ENCODE measurements around the gene FGF7.
"Not testable (repeated sequence)": the region's sequence is repeated elsewhere in the genome, so short reads cannot be mapped to it uniquely, and the experiment has no call there.

Gene FGF7, protein sequence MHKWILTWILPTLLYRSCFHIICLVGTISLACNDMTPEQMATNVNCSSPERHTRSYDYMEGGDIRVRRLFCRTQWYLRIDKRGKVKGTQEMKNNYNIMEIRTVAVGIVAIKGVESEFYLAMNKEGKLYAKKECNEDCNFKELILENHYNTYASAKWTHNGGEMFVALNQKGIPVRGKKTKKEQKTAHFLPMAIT

DNA sequence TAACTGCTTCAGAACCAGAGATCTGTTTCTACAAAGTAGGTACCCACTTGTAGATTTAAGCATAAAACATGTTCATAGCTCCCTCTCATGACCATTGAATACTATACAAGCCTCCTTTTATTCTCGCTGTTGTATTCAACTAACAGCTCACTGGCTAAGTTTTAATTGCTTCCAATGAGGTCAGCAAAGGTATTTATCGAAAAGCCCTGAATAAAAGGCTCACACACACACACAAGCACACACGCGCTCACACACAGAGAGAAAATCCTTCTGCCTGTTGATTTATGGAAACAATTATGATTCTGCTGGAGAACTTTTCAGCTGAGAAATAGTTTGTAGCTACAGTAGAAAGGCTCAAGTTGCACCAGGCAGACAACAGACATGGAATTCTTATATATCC, at the start of gene FGF7:
Gene FGF7, plus strand, starts transcription at position 222 of the 400 bp plus-strand sequence. CDS start 1,056 bp downstream, outside the sequence.
- DNase-seq = no peak

DNA sequence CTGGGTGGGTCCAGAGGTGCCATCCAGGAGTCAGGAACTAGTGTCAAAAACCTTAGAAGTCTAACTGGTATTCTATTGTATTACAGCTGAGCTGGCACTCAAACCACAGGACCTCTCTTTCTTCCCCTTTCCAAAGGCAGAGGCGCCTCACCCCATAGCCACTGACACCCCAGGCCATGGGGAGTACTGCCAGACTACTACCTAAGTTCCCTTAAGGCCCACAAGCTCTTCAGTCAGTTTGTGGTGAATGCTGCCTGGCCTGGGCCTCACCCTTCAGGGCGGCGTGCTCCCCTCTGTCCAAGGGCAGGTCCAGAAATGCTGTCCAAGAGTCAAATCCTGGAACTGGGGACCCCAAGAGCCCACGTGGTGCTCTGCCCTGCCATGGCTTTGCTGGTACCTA, 43.0 kb upstream of the FGF7 start:
- no peak for DNase-seq

DNA sequence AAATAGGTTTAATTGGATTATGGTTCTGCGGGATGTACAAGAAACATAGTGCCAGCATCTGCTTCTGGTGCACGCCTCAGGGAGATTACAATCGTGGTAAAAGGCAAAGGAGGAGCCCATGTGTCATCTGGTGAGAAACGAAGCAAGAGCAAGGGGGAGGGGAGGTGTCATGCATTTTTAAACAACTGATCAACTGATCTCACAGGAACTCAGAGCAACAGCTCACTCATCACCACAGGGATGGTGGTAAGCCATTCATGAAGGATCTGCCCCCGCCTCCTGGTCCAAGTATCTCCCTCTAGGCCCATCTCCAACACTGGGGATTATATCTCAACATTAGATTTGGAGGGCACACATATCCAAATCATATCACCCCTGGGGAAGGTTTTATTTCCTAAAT, 42.1 kb upstream of the FGF7 start:
- no peak for DNase-seq

DNA sequence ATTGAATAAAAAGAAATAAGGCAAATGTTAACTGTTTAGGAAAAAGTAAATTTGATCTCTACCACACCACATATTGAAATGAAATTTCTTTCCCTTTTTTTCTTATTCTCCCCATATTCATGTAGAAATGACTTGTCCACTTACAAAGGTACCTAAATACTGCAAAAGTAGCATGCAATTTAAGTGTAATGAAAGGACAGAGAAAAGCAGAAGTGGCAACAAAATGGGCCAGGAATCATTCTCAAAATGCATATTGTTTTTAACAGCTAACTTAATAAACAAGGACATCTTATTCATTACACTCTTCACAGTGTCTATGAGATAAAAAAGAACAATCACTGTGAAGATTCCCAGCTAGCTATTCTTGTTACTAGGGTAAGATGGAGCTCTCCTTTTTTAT, 40.6 kb upstream of the FGF7 start:
- no peak for DNase-seq

DNA sequence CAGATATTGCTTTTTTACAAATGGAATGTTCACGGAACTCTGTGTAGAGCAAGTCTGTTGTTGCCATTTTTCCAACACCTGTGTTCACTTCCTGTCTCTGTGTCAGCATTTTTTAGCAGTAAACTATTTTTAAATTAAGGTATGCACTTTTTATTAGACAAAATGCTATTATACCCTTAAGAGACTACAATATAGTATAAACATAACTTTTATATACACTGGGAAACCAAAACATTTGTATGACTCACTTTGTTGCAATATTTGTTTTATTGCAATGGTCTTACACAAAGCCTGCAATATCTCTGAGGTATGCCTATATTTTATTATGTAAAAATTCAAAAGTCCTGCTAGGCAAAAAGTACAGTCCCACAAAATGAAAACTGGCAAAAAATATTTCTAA, 39.8 kb upstream of the FGF7 start:
- DNase-seq = no peak

DNA sequence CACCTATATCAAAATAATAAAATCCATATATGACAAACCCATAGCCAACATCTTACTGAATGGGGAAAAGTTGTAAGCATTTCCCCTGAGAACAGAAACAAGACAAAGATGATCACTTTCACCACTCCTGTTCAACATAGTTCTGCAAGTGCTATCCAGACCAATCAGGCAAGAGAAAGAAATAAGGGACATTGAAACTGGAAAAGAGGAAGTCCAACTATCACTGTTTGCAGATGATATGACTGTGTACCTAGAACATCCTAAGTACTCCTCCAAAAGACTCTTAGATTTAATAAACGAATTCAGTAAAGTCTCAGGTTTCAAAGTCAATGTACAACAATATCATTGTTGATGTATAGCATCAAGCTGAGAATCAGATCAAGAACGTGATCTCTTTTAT, 35.6 kb upstream of the FGF7 start:
- DNase-seq = no peak

DNA sequence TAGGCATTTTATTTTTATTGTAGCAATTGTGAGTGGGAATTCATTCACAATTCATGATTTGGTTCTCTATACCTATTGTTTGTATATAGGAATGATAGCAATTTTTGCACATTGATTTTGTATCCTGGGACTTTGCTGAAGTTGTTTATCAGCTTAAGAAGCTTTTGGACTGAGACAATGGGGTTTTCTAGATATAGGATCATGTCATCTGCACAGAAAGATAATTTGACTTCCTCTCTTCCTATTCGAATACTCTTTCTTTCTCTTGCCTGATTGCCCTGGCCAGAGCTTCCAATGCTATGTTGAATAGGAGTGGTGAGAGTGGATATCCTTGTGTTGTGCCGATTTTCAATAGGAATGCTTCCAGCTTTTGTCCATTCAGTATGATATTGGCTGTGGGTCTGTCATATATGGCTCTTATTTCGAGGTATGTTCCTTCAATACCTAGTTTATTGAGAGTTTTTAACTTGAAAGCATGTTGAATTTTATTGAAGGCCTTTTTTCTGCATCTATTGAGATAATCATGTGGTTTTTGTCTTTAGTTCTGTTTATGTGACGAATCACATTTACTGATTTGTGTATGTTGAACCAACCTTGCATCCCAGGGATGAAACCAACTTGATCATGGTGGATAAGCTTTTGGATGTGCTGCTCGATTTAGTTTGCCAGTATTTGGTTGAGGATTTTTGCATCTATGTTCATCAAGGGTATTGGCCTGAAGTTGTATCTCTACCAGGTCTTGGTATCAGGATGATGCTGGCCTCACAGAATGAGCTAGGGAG, 20.3 kb upstream of the FGF7 start:
- not testable (repeated sequence) for DNase-seq

DNA sequence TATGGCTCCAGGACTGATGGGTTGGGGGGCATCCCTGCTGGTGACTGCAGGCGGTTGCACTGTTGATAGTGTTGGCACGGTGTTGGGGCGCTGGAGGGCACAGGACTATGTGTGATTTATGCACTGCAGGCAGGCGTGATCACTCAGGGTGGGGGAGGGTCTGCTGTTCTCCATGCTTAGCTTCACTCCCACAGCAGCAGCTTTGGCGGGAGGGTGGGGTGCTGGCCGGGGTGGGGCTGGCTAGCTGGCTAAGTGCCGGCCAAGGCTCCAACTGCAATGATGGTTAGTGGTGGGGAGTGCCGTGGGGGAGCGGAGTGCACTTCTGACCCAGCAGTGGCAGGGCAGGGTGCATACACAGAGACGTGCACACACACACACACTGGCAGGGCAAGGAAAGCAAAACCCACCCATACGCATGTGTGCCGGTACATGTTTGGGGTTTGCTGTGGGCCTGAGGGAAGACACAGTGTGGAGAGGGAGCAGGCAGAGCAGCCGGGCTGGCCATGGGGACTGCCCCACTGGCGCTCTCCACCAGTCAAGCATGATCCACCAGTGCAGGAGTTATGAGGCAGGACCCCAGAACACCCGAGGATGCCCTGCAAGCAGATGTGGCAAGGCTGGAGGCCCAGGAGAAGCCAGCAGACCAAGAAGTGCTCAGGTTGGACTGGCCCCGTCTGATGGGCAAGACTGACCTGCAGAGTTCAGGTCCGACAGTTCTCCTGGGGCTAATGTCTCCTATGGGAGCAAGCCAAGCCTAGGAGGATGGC, 16.5 kb upstream of the FGF7 start:
- DNase-seq = no peak

DNA sequence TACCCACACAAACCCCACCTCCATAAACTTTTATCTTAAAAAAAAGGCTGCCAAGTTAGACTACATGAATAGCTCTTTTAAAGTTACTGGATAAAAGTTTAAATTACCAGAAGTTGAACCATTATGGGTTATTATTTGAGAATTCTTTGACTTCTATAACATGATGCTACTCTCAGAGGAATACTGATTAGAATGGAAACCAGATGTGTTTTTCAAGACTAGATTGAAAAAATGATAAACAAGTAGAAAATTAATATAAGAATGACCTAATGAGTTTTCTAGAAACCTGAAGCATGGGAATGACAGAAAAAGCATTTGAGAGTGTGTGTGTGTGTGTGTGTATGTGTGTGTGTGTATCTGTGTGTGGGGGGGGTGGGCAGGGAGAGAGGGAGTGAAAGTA, 12.4 kb upstream of the FGF7 start:
- no peak for DNase-seq

DNA sequence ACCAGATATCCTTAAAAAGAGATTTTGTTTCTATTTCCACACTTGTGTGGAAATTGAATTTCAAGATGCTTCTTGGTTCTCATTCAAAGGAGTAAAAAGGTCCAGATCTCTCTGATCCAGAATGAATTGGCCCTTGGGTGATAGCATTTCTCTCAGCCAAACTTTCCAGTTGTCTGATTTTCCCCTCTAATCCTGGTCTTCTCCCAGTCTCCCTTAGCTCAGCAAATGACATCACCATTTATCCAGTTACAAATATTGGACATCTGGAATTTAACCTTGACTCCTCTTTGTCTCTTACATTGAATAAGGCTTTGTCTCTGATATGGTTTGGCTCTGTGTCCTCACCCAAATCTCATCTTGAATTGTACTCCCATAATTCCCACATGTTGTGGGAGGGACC, 10.2 kb upstream of the FGF7 start:
- no peak for DNase-seq

DNA sequence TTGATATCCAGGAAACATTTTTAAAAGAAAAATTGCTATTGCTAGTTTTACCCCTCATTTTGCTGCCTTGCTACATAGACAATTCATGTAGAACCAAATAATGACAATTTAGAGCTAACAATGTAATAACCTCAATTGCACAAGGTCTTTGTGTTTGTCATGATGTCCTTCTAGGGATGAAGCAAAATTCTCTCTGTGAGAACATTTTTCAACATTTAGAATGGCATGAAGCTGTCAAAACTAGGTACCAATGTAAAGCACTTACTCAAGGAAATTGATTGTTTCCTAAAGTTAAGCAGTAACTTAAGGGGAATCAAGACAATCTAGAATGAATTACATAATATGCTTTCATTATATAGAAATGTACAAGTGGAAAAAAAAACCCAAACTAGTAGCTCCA, 7.9 kb upstream of the FGF7 start:
- no peak for DNase-seq

DNA sequence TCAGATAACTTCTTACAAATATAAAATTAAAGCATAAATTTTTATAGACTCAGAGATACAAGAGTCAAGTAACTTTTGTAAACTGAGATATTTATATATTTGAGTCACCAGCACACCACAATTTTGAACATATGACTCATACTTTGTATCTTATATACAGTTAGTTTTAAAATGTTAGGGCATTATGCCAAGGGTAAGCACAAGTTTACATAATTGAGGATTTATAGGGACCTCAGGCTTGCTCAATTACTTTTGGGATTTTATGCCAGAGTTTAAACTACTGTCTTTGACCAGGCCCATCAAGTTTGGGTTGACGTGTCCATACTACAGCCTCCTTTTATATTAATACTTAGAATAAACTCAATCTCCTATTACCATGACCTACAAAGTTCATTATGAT, 7.4 kb upstream of the FGF7 start:
- no peak for DNase-seq

DNA sequence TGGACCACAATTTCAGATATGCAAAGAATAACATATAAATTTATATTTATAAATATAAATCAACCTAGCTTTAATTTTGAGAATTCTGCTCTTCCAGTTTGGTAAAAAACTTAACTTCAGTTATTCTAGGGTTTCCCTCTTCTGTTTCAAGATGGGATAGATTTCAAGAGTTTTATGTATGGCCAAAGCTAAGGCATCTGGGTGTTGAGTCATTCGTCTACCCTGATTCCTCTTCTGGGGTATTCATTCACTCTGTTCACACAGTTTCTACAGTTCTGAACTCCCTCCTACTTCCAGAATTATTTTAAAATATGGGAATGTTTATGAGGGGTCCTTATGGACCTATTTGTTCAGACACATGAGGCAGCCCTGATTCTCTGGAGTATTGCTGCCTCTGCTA, 4.2 kb upstream of the FGF7 start:
- no peak for DNase-seq

DNA sequence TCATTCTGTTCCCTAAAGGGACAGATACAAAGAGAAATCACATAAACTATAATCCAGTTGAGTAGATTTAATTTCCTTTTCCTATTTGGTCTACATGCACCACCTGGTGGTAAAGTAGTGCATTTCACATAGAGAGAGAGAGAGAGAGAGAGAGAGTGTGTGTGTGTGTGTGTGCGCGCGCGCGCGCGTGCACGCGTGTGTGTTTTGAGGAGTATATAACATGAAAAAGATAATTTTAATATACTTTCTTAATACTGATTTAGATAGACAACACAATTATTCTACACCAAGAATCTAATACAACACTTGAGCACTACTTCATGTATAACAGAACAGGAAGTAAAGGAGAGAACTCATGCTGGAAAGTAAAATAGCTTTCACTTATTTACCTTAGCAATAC, 1.1 kb upstream of the FGF7 start:
- DNase-seq = no peak

DNA sequence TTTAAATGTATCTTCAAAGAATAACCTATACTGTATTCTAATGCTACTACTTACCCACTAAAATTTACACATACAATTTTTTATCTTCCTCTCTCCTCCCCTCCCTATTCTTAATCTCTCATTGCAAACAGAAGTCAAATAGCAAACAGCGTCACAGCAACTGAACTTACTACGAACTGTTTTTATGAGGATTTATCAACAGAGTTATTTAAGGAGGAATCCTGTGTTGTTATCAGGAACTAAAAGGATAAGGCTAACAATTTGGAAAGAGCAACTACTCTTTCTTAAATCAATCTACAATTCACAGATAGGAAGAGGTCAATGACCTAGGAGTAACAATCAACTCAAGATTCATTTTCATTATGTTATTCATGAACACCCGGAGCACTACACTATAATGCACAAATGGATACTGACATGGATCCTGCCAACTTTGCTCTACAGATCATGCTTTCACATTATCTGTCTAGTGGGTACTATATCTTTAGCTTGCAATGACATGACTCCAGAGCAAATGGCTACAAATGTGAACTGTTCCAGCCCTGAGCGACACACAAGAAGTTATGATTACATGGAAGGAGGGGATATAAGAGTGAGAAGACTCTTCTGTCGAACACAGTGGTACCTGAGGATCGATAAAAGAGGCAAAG, 984 bp downstream of the FGF7 start:
- DNase-seq = no peak

DNA sequence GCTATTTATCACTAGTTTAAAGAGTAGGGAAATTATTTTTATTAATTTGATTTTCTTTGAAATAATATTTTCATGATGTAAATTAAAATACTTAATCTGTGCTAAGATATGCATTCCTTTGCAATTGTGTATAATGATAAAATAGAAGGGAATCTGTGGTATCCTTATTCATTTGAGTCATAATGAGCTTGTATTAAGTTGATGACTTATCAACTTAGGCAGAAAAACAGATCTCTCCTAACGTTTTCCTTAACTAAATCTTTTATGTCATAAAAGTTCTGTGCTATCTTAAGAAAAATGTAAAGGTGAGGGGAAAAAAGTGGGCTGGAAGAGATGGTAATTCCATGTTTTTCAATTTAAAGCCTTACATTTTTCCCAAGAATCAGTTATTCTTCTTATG, 1.9 kb downstream of the FGF7 start:
- no peak for DNase-seq

DNA sequence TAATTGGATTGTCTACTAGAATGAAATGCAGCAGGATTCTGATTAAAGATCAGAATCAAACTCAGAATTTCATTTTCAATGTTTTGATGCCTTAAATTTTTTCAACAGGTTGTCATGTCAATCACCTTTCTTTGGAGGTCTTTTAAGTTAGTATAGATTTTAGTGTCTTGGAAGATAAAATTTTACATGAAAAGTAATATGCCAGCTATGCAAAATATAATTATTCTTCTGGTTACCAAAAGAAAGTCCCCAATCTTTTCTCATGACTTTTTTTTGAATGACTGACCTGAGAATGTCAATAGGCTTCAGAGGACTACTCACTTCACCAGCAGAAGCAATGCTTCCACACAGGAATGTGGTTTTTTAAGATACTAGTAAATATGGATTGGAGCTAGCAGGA, 4.3 kb downstream of the FGF7 start:
- DNase-seq = no peak

DNA sequence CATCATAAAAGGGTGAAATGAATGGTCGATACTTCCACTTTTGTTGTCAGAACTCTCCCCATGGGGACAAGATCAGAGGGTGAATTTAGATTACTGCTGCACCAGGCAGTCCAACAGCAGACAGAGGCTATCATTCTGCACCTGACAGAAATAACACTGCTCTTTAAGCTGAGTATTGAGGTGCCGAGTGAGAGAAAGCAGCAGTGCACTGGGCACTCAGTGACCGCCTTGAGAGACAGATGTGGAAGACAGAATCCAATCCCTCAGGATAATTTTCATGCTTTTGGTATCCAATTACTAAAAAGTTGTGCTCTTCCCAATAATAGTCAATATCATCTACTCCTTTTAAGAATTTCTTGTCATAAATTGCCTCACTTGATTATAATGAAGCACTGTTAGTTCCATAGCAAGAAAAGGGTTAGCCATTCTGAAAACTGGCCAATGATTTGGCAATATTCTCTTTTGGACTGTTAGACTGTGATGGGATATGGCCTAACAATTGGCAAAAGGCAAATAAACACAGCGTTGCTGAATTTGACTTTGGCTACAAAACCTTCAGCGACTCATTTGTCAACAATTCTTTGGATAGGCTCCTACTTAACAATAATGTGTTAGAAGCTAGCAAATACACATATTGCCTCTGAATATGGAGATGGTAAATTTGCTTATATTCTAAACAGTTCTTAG, 5.5 kb downstream of the FGF7 start:
- no peak for DNase-seq

DNA sequence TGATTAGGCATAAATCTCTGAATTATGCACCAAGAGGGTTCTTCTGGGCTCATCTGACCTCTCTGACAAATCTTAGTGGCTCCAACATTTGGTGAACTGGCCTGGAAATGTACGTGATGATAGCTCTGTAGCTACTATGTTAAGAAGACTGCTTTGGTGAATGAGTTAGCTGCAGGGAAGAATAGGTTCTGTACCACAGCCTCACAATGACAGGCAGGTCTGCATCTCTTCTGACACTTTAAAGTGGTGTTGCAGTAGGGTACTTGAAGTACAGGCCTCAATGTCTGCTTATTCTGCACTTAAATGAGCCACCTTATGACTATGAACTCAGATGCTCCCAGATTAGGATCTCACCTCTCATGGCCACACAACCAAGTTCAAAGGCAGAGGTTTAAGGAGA, 7.0 kb downstream of the FGF7 start:
- no peak for DNase-seq

DNA sequence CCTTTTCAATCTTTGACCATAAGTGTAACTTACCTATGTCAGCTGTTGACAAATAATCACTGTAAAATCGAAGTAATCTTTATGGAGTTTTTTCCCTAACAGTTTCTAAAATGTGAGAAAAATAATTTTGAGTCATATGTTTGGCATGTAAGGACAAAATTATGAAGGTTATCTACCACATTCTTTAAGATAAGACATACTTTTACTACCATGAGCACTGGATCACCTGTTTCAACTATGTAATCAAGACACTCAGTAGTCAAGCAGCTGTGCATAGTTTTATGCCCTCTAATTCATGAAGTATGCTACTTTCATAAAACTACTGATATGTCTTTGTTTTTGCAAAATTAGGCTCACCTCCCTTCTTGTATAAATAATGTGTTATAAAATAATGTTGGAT, 12.1 kb downstream of the FGF7 start:
- DNase-seq = no peak

DNA sequence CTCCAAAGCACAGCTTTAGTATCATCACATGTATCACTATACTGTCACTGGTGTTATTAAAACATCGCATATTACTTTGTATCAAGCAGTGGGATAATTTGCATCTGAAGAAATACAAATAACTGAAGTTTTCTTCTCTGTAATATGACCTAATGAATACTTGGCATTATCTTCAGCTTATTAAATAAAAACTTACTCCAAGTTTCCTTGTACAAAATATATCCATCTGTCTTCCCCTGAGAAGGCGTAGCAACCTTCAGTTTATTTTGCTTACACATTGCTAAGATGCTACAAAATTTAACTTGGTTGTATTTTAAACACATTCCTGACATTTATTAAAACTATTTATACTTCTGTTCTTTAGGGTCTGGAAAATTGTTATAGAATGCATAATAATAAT, 13.7 kb downstream of the FGF7 start:
- DNase-seq = no peak

DNA sequence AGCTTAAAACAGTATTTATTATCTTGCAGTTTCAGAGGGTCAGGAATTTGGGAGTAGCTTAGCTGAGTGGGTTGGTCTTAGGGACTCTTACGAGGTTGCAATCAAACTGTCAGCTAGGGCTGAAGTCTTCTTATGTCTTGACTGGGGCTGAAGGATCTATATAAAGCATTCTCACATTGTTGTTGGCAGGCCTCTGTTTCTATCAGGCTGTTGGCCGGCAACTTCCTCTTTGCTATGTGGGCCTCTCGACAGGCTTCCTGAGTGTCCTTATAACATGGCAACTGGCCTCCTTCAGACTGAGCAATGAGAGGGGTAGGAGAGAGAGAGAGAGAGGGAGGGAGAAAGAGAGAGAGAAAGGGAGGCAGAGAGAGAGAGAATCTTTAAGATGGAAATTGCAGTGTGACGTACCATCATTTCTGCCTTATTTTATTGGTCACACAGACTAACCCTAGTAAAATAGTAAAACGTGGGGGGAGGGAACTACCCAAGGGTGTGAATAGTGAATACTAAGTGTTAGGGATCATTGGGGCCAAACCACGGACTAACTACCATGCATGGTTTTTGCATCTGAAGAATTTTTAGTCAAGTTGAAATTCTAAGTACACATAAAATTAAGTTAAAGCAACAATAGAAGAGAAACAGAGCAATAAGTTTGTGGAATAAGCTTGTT, 16.1 kb downstream of the FGF7 start:
- no peak for DNase-seq
